Adipose tissue (tissue), 3 donors: ENCODE measurements around the gene RBL1. TPM values are rescaled to one million over a fixed set of nuclear protein-coding genes. Genes with fewer than 3 reads are reported as not detected.
"Not testable (repeated sequence)": the region's sequence is repeated elsewhere in the genome, so short reads cannot be mapped to it uniquely, and the experiment has no call there.

ENCODE experiments used
- H3K27ac ChIP-seq: one replicate; pipeline ENCODE4 v1.5.1; 2013; ENCODE audit warnings: low read depth, low read length
- WGBS, 3 donors: extraction: QIAGEN DNeasy Blood & Tissue Kit; methylation state at CpG; one replicate each; pipeline ENCODE4 v1.1.7; 2013; 5-methylcytosine and 5-hydroxymethylcytosine counted together
- polyA plus RNA-seq, 3 donors: library from polyadenylated mRNA; stranded (reverse); fragments of 200-250 nt; gene quantifications; one replicate each; pipeline ENCODE4 v1.2.3, GENCODE V29; 2013
- donor health status: healthy with polysubstance abuse.
- donor health status: Bipolar disorder and iron deficiency.
- donor health status: healthy.

Gene RBL1
- polyA plus RNA-seq, 3 donors = 1.2 to 1.9 (median 1.3) TPM

- H3K27ac ChIP-seq = no peak overlapping the region
These were observed 87.7 kb downstream of the RBL1 start for GRCh38 chr20:37007898-37008649.

GRCh38 chr20:37005062-37005942 lies 90.5 kb downstream of the RBL1 start:
- 77 to 95% (median 79%) methylated on average over 10 to 11 of the region's 11 CpGs for WGBS, 3 donors
- not testable (repeated sequence) for H3K27ac ChIP-seq

- not testable (repeated sequence) for H3K27ac ChIP-seq
- 90 to 100% (median 94%) methylated on average over 1 to 2 of the region's 2 CpGs for WGBS, 3 donors
These were observed 94.2 kb downstream of the RBL1 start for GRCh38 chr20:37001634-37002033.

GRCh38 chr20:37000171-37000570 lies 95.6 kb downstream of the RBL1 start:
- 94% methylated on average over 7 of the region's 26 CpGs; no CpG with 5 or more reads in 2 of the 3 donors for WGBS, 3 donors
- H3K27ac ChIP-seq = not testable (repeated sequence)

GRCh38 chr20:36998652-36999051 lies 97.1 kb downstream of the RBL1 start:
- H3K27ac ChIP-seq = no peak overlapping the region
- WGBS, 3 donors = 84 to 86% (median 85%) methylated on average over 7 of the region's 7 CpGs

GRCh38 chr20:36997121-36997520 lies 98.7 kb downstream of the RBL1 start:
- no peak overlapping the region for H3K27ac ChIP-seq
- WGBS, 3 donors = 69 to 78% (median 75%) methylated on average over 1 of the region's 1 CpG

GRCh38 chr20:36994221-36994620 lies 101.6 kb downstream of the RBL1 start:
- not testable (repeated sequence) for H3K27ac ChIP-seq
- 97 to 98% (median 97%) methylated on average over 4 of the region's 4 CpGs for WGBS, 3 donors

GRCh38 chr20:36992802-36993334 lies 102.9 kb downstream of the RBL1 start:
- no peak overlapping the region for H3K27ac ChIP-seq
- WGBS, 3 donors = 92 to 97% (median 94%) methylated on average over 4 of the region's 4 CpGs

GRCh38 chr20:36991703-36992102 lies 104.1 kb downstream of the RBL1 start:
- 91 to 95% (median 92%) methylated on average over 3 of the region's 3 CpGs for WGBS, 3 donors
- no peak overlapping the region for H3K27ac ChIP-seq

GRCh38 chr20:36989797-36990196 lies 106.0 kb downstream of the RBL1 start:
- H3K27ac ChIP-seq = no peak overlapping the region
- WGBS, 3 donors = 69 to 87% (median 69%) methylated on average over 6 of the region's 6 CpGs

- WGBS, 3 donors = 33 to 89% (median 49%) methylated on average over 3 of the region's 3 CpGs
- no peak overlapping the region for H3K27ac ChIP-seq
These were observed 107.3 kb downstream of the RBL1 start for GRCh38 chr20:36988494-36988966.

- WGBS, 3 donors = 69 to 90% (median 71%) methylated on average over 6 of the region's 6 CpGs
- H3K27ac ChIP-seq = no peak overlapping the region
These were observed 111.5 kb downstream of the RBL1 start for GRCh38 chr20:36984257-36984638.

GRCh38 chr20:36975099-36975818 lies 120.5 kb downstream of the RBL1 start:
- 42 to 58% (median 51%) methylated on average over 3 of the region's 3 CpGs for WGBS, 3 donors

GRCh38 chr20:36974660-36975059 lies 121.1 kb downstream of the RBL1 start:
- H3K27ac ChIP-seq = no peak overlapping the region
- WGBS, 3 donors = 78 to 95% (median 82%) methylated on average over 3 of the region's 3 CpGs

More at GRCh38 chr20:36975099-36975818, 120.5 kb downstream of the RBL1 start:
- no peak overlapping the region for H3K27ac ChIP-seq

GRCh38 chr20:36971103-36971502 lies 124.7 kb downstream of the RBL1 start:
- 75 to 80% (median 80%) methylated on average over 1 of the region's 1 CpG for whole genome bisulfite sequencing, 3 donors
- H3K27ac ChIP-seq = no peak overlapping the region

- WGBS, 3 donors = 73 to 76% (median 74%) methylated on average over 10 of the region's 10 CpGs
These were observed 126.2 kb downstream of the RBL1 start for GRCh38 chr20:36969478-36970186.

GRCh38 chr20:36969051-36969450 lies 126.7 kb downstream of the RBL1 start:
- H3K27ac ChIP-seq = no peak overlapping the region
- WGBS, 3 donors = 86 to 96% (median 91%) methylated on average over 4 of the region's 4 CpGs

More at GRCh38 chr20:36969478-36970186, 126.2 kb downstream of the RBL1 start:
- no peak overlapping the region for H3K27ac ChIP-seq

- 82 to 93% (median 90%) methylated on average over 5 of the region's 5 CpGs for WGBS, 3 donors
- no peak overlapping the region for H3K27ac ChIP-seq
These were observed 128.2 kb downstream of the RBL1 start for GRCh38 chr20:36967636-36968035.
